Left ventricle myocardium superior (tissue), 1 donor: ENCODE measurements around the gene IL12RB1. TPM values are rescaled to one million over a fixed set of nuclear protein-coding genes. Genes with fewer than 3 reads are reported as not detected.
A peak's percentile ranks its signal among the peaks of the same experiment; 100 is the strongest.
"Not testable (repeated sequence)": the region's sequence is repeated elsewhere in the genome, so short reads cannot be mapped to it uniquely, and the experiment has no call there.

Source experiments
- ATAC-seq: fragments of 200-7000 bp; cut with Tn5 transposase; one replicate; pipeline ENCODE4 v1.9.1; 2020; ENCODE audit warnings: mild to moderate bottlenecking, moderate library complexity
- DNase-seq: peaks from one replicate; pipeline ENCODE4 v3.0.0-alpha.2; 2020
- intact Hi-C: fragments of 100-400 bp; cut with micrococcal nuclease; formaldehyde crosslinking; loops from one replicate; pipeline ENCODE4 v1.11.0; 2022
- total RNA-seq: library from RNA; stranded (reverse); fragmentation: NEBNext Ultra II Directional; extraction: Animal tissue kit (Norgen Biotek cat#: 25700); gene quantifications from one replicate; pipeline ENCODE4 v1.2.1, GENCODE V29; 2021
- donor health status: DM: no; HTN: yes; CAD: no; lungs with severe emphysema.

The IL12RB1 gene
- total RNA-seq, 1 donor from 2014 or later = 0.94 TPM

- DNase-seq (no peak), ATAC-seq (no peak)
- intact Hi-C loops = no loop called here
These were observed 27.7 kb upstream of the IL12RB1 start for GRCh38 chr19:18114483-18114882.

- no peak for ATAC-seq
- intact Hi-C loops = no loop called here
- no peak for DNase-seq
These were observed 27.1 kb upstream of the IL12RB1 start for GRCh38 chr19:18113827-18114226.

GRCh38 chr19:18112989-18113478, 26.3 kb upstream of the IL12RB1 start:
- peak; percentile 91 for DNase-seq
- ATAC-seq = peak; percentile 60
- intact Hi-C loops = no loop called here

- no peak for ATAC-seq
- intact Hi-C loops = no loop called here
- DNase-seq = no peak
These were observed 24.0 kb upstream of the IL12RB1 start for GRCh38 chr19:18110609-18111232.

GRCh38 chr19:18109733-18110608, 23.2 kb upstream of the IL12RB1 start:
- peak; percentile 82 for ATAC-seq
- intact Hi-C loops = no loop called here
- DNase-seq = peak; percentile 79

GRCh38 chr19:18109341-18109732, 22.6 kb upstream of the IL12RB1 start:
- DNase-seq (no peak), ATAC-seq (no peak)
- intact Hi-C loops = no loop called here

- ATAC-seq = no peak
- intact Hi-C loops = no loop called here
- DNase-seq = no peak
These were observed 22.2 kb upstream of the IL12RB1 start for GRCh38 chr19:18108897-18109296.

- ATAC-seq (no peak), DNase-seq (no peak)
- intact Hi-C loops = no loop called here
These were observed 20.5 kb upstream of the IL12RB1 start for GRCh38 chr19:18107235-18107634.

GRCh38 chr19:18105259-18105658, 18.5 kb upstream of the IL12RB1 start:
- ATAC-seq, intact Hi-C loops, DNase-seq: not testable (repeated sequence)

GRCh38 chr19:18104793-18105131, 18.0 kb upstream of the IL12RB1 start:
- DNase-seq (no peak), ATAC-seq (no peak)
- intact Hi-C loops = no loop called here

- ATAC-seq (no peak), DNase-seq (no peak)
- intact Hi-C loops = no loop called here
These were observed 16.3 kb upstream of the IL12RB1 start for GRCh38 chr19:18102916-18103542.

- DNase-seq (no peak), ATAC-seq (no peak)
- intact Hi-C loops = no loop called here
These were observed 14.5 kb upstream of the IL12RB1 start for GRCh38 chr19:18101268-18101667.

- DNase-seq (no peak), ATAC-seq (no peak)
- intact Hi-C loops = no loop called here
These were observed 14.0 kb upstream of the IL12RB1 start for GRCh38 chr19:18100710-18101109.

- ATAC-seq (no peak), DNase-seq (no peak)
- intact Hi-C loops = no loop called here
These were observed 12.9 kb upstream of the IL12RB1 start for GRCh38 chr19:18099623-18099995.

GRCh38 chr19:18098891-18099622, 12.3 kb upstream of the IL12RB1 start:
- DNase-seq (no peak), ATAC-seq (no peak)
- intact Hi-C loops = no loop called here

GRCh38 chr19:18097993-18098890, 11.5 kb upstream of the IL12RB1 start:
- DNase-seq = no peak
- ATAC-seq = no peak
- intact Hi-C loops = no loop called here

- intact Hi-C loops = no loop called here
- DNase-seq (peak; percentile 88), ATAC-seq (peak; percentile 96)
These were observed 10.7 kb upstream of the IL12RB1 start, which contains the start of gene MAST3 for GRCh38 chr19:18097217-18097992. Gene MAST3 (plus strand): TSS chr19:18097778. CDS start chr19:18097793, 15 bp downstream.

GRCh38 chr19:18096258-18096657, 9.5 kb upstream of the IL12RB1 start:
- intact Hi-C loops = no loop called here
- ATAC-seq (no peak), DNase-seq (no peak)
